HCT116 (cell line): Measurements from ENCODE around the gene PRKCD.

Experiments used
- CEBPB ChIP-seq: IDR thresholded peaks from 2 replicates; pipeline ENCODE4 v1.6.1; 2012; ENCODE audit warnings: low read depth
- EZH2 ChIP-seq: fragments of 200-600 bp; sonication (generic); IDR thresholded peaks from 2 replicates; pipeline ENCODE4 v1.6.1; 2017; ENCODE audit warnings: antibody characterized with exemption, mixed run types
- JUND ChIP-seq: IDR thresholded peaks from 2 replicates; pipeline ENCODE4 v1.6.1; 2012
- POLR2A ChIP-seq: IDR thresholded peaks from 2 replicates; pipeline ENCODE4 v1.7.0; 2011; ENCODE audit warnings: borderline replicate concordance; ENCODE audit not compliant: insufficient read depth, insufficient read length; ENCODE audit errors: extremely low read depth
- POLR2AphosphoS5 ChIP-seq: IDR thresholded peaks from 2 replicates; pipeline ENCODE4 v1.6.1; 2011; ENCODE audit warnings: mild to moderate bottlenecking, low read depth, low read length, moderate library complexity
- RAD21 ChIP-seq: IDR thresholded peaks from 2 replicates; pipeline ENCODE4 v1.6.1; 2012; ENCODE audit warnings: low read depth, mild to moderate bottlenecking
- SP1 ChIP-seq: IDR thresholded peaks from 2 replicates; pipeline ENCODE4 v1.6.1; 2012; ENCODE audit warnings: low read depth
- SRF ChIP-seq: IDR thresholded peaks from 2 replicates; pipeline ENCODE4 v1.6.1; 2012; ENCODE audit warnings: low read depth
- YY1 ChIP-seq: IDR thresholded peaks from 2 replicates; pipeline ENCODE4 v1.6.1; 2011; ENCODE audit warnings: low read length, low read depth, moderate library complexity, mild to moderate bottlenecking; ENCODE audit not compliant: insufficient replicate concordance; ENCODE audit errors: extremely low read depth
- ZNF274 ChIP-seq: fragments of 200-500 bp; sonication (Bioruptor generic); IDR thresholded peaks from 2 replicates; pipeline ENCODE4 v1.6.1; 2014; ENCODE audit warnings: mild to moderate bottlenecking, low read depth, low read length, inconsistent platforms
- TF ChIP-seq, protein P1 (sequence below), 3 experiments: fragments of 200-600 bp in 1 of 3; sonication (generic) in 1 of 3; IDR thresholded peaks in 2 of 3; conservative IDR thresholded peaks in 1 of 3; 2 replicates each; pipeline ENCODE4 v1.5.1; 2012 to 2017; ENCODE audit warnings: low read depth in 2 of 3, low read length in 2 of 3, antibody characterized with exemption in 1 of 3, borderline replicate concordance in 1 of 3, control low read depth in 1 of 3, mild to moderate bottlenecking in 1 of 3, mixed read lengths in 1 of 3, mixed run types in 1 of 3, moderate library complexity in 1 of 3; ENCODE audit not compliant: insufficient read depth in 1 of 3
- TF ChIP-seq, protein P2 (sequence below): IDR thresholded peaks from 2 replicates; pipeline ENCODE4 v1.6.1; 2012; ENCODE audit warnings: low read depth
- TF ChIP-seq, protein P3 (sequence below): IDR thresholded peaks from 2 replicates; pipeline ENCODE4 v1.6.1; 2012

DNA sequence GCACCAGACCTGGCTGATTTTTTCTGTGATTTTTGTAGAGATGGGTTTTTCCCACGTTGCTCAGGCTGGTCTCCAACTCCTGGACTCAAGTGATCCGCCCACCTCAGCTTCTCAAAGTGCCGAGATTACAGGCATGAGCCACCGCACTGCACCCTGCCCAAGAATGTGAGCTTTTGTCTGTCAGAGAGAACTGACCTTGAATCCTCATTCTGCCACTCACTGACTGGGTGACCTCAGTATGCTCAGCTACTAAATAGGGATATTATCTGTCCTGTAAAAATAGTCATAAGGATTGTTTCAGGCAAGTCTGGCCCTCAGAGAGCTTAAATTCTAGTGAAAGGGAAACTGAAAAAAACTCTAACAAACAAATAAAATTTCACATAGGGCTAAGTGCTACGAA, 28.7 kb upstream of the PRKCD start:
- TF ChIP-seq, protein P1, sequence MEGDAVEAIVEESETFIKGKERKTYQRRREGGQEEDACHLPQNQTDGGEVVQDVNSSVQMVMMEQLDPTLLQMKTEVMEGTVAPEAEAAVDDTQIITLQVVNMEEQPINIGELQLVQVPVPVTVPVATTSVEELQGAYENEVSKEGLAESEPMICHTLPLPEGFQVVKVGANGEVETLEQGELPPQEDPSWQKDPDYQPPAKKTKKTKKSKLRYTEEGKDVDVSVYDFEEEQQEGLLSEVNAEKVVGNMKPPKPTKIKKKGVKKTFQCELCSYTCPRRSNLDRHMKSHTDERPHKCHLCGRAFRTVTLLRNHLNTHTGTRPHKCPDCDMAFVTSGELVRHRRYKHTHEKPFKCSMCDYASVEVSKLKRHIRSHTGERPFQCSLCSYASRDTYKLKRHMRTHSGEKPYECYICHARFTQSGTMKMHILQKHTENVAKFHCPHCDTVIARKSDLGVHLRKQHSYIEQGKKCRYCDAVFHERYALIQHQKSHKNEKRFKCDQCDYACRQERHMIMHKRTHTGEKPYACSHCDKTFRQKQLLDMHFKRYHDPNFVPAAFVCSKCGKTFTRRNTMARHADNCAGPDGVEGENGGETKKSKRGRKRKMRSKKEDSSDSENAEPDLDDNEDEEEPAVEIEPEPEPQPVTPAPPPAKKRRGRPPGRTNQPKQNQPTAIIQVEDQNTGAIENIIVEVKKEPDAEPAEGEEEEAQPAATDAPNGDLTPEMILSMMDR (IDR thresholded peaks at IDR 0.05 in 2 of 3, conservative IDR thresholded peaks at IDR 0.05 in 1 of 3; ENCODE audit: borderline replicate concordance in 1 of 3, insufficient read depth in 1 of 3, low read depth in 2 of 3, low read length in 2 of 3): no peak
- TF ChIP-seq POLR2A (no peak), CEBPB (no peak), JUND (no peak), RAD21 (no peak), EZH2 (no peak), ZNF274 (no peak), SP1 (no peak), YY1 (no peak), POLR2AphosphoS5 (no peak), SRF (no peak)
- TF ChIP-seq, protein P2, sequence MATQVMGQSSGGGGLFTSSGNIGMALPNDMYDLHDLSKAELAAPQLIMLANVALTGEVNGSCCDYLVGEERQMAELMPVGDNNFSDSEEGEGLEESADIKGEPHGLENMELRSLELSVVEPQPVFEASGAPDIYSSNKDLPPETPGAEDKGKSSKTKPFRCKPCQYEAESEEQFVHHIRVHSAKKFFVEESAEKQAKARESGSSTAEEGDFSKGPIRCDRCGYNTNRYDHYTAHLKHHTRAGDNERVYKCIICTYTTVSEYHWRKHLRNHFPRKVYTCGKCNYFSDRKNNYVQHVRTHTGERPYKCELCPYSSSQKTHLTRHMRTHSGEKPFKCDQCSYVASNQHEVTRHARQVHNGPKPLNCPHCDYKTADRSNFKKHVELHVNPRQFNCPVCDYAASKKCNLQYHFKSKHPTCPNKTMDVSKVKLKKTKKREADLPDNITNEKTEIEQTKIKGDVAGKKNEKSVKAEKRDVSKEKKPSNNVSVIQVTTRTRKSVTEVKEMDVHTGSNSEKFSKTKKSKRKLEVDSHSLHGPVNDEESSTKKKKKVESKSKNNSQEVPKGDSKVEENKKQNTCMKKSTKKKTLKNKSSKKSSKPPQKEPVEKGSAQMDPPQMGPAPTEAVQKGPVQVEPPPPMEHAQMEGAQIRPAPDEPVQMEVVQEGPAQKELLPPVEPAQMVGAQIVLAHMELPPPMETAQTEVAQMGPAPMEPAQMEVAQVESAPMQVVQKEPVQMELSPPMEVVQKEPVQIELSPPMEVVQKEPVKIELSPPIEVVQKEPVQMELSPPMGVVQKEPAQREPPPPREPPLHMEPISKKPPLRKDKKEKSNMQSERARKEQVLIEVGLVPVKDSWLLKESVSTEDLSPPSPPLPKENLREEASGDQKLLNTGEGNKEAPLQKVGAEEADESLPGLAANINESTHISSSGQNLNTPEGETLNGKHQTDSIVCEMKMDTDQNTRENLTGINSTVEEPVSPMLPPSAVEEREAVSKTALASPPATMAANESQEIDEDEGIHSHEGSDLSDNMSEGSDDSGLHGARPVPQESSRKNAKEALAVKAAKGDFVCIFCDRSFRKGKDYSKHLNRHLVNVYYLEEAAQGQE: no peak
- TF ChIP-seq, protein P3, sequence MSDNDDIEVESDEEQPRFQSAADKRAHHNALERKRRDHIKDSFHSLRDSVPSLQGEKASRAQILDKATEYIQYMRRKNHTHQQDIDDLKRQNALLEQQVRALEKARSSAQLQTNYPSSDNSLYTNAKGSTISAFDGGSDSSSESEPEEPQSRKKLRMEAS: no peak
